ENCODE measurements around the gene TUBGCP3.

- no peak for TF ChIP-seq CTCF (IDR thresholded peaks at IDR 0.05)
- no peak for TF ChIP-seq POLR2A (IDR thresholded peaks at IDR 0.05)
These were observed 34.4 kb upstream of the TUBGCP3 start for GRCh38 chr13:112622375-112622774.

All from uterus (tissue), 2 donors.